ENCODE measurements around the gene SNX20.

The SNX20 gene

DNA sequence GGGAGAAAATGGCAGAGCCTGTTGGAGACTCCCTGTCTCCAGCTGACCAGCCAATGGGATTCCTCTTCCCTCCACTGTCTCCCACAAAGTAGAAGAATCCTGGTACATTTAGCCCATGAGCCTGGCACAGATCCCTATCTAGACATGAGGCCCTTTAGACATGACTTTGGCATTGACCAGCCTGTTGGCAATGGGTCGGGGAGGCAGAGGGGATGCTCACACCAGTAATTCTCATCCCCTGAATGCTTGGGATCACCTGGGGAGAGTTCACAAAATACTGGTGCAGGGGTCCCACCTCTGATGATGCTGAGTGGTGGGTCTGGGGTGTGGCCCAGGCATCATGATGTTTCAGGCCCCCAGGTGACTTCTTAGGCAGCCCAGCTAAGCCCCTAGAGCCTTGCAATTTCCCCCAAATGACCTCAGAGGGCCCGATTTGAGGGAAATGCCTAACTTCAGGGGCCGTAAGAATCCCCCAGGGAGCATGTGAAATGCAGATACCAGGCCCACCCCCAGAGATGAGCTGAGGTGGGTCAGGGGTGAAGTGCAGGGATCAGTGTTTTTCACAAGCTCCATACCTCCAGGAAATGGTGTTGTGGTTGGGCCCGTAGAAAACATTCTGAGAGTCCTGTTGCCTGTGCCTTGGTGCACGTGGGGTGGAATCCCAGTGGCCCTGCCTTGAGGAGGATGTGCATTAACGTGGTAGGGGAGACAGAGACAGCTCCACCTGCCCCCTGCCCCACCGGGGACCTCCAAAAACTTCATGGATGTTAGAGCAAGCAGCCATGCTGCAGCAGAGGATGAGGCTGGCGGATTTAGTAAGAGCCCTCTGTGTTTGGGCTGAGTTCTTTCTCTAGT is 42.1 kb downstream of the SNX20 start:
- DNase-seq (ENCODE audit: insufficient read length, low spot score) (no peak), FAIRE-seq (no peak)
- TF ChIP-seq, protein P1, sequence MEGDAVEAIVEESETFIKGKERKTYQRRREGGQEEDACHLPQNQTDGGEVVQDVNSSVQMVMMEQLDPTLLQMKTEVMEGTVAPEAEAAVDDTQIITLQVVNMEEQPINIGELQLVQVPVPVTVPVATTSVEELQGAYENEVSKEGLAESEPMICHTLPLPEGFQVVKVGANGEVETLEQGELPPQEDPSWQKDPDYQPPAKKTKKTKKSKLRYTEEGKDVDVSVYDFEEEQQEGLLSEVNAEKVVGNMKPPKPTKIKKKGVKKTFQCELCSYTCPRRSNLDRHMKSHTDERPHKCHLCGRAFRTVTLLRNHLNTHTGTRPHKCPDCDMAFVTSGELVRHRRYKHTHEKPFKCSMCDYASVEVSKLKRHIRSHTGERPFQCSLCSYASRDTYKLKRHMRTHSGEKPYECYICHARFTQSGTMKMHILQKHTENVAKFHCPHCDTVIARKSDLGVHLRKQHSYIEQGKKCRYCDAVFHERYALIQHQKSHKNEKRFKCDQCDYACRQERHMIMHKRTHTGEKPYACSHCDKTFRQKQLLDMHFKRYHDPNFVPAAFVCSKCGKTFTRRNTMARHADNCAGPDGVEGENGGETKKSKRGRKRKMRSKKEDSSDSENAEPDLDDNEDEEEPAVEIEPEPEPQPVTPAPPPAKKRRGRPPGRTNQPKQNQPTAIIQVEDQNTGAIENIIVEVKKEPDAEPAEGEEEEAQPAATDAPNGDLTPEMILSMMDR (IDR thresholded peaks at IDR 0.05; ENCODE audit: insufficient read depth, missing control alignments): no peak

DNA sequence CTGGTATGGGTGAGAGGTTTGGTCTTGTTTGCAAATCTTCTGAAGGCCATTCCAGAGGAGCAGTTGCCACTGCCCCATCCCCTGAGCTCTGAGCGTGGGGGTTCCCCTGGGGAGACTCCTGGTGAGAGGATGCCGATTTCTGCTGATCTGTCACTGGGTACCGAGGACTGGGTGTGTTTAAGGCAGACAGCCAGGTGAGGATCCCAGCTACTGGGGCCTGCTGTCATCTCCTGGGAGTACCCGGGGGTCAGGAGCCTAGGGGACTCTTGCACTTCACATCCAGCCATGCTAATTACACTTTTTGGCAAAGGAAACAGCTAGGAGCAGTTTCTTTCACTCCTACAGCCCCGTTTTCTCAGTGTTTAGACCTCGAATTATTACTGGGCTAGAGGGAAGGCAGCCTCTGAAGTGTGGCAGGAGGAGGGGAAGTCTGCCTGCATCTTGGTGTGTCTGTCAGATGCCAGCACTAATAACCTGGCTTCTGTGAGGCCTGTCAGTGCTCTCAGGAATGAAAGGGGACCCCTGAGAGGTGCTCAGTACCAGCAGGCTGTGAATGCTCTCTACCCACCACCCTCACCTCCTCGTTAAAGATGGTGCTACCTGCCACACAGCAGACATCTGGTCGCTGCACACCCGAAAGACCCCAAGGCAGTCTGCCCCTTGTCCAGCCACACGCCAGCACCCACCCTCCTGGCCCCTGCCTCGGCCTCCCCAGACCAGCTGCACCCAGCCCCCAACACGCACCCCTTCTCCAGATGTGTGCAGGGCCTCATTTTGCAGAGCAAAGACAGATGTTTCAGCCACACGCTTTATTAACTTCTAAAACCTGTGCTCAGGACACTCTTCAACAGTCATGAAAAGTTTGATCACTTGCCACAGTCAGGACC is 43.2 kb downstream of the SNX20 start:
- TF ChIP-seq, protein P1 (IDR thresholded peaks at IDR 0.05; ENCODE audit: insufficient read depth, missing control alignments): no peak
- no peak for DNase-seq (ENCODE audit: insufficient read length, low spot score)
- FAIRE-seq: no peak

DNA sequence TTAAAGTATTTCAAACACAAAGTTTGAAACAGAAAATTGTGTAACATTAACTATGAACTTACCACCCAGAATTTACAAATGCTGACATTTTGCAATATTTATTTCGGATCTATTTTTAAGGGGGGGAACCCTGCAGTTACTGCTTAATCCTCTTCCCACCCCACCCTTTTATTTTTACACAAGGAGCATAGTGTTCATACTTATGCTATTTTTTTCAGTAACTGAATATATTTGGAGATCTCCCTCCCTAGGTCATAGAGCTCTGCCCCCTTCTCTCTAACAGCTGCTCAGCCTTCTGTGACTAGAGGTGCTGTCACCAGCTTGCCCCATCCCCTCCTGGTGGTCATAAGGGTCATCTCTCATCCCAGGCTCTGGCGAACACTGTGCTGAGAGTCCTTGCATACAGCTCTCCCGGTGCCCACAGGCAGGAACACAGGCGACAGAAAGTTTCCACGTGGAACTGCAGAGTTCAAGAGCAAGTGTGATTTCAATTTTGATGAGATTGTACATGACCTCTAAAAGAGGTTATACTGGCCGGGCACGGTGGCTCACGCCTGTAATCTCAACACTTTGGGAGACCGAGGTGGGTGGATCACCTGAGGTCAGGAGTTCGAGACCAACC is 44.2 kb downstream of the SNX20 start:
- no peak for FAIRE-seq
- TF ChIP-seq, protein P1 (IDR thresholded peaks at IDR 0.05; ENCODE audit: insufficient read depth, missing control alignments): no peak
- no peak for DNase-seq (ENCODE audit: insufficient read length, low spot score)

DNA sequence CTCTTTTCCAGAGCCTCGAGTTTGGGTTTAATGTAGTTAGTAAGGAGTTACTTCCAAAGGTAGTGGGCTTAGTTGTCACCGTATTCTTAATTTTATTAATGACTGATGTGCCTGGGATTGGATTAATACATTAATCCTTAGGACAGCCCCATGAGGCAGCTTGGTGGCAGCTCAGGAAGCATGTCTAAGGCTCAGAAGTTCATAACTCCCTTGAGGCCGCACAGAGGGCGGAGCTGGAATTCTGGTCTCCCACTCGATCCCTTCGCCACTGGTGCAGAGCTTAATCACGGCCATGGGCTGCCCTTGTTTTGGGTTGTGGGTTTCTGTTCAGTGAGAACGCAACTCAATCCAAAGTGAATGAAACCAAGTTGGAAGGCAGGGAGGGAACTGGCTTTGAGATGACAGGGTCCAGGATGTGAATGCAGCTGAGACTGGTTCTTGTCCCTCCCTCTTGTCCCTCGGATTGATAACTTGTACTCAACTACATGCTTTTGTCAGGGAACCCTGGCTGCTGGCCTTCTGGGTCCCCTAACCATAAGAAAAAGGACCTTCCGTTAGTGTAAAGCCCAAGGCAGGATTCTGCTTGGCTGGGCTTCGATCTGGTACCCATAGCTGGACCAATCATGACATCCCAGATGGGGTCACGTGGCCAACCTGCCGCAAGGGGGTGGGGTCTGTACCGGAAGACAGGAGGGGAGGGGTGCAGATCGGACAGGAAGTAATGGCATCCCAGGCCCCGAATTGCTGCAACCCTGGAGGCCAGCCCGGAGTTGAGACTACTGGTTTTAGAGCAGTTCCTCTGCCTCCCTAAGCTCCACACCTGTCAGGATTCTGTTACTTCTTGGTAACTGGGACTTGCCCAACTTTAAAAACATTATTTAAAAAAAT is 45.4 kb downstream of the SNX20 start:
- FAIRE-seq (no peak), DNase-seq (ENCODE audit: insufficient read length, low spot score) (no peak)
- TF ChIP-seq, protein P1 (IDR thresholded peaks at IDR 0.05; ENCODE audit: insufficient read depth, missing control alignments): no peak

DNA sequence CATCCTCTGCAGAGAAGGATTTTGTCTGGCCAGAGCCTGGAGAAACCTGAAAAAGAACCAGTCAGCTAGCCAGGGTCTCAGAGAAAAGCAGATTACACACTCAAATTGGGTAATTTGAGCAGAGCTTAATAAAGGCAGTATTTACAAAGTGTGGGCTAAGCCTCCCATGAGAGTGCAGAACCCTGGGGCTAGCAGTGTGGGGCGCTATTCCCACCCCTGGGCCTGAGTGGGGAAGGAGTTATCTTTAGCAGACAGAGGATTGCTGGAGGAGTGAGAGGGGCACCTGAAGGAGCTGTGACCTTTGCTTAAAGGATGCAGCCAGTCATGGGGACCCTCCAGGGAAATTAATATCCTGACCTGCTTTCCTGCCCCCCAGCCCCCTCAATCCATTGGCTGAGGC is 46.2 kb downstream of the SNX20 start:
- no peak for DNase-seq (ENCODE audit: insufficient read length, low spot score)
- no peak for FAIRE-seq
- TF ChIP-seq, protein P1 (IDR thresholded peaks at IDR 0.05; ENCODE audit: insufficient read depth, missing control alignments): peak; percentile 40

DNA sequence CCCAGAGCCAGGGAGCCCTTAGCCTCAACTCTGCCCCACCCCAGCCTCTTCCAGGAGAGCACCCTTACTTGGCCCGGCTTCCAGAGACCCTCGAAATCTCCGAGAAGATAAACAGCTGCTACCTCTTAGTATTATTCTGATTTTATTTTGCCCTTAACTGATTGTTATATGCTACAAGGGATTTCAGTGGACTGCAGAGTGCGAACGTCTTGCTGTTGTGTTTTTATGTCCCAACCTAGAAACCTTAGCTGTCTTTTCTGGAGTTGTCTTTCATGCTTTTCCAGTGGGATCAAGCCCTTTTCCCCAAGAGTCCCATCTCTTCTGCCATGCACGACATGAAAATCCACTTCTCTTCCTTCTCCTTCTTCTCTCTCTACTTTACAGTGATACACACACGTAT is 47.0 kb downstream of the SNX20 start:
- FAIRE-seq: no peak
- TF ChIP-seq, protein P1 (IDR thresholded peaks at IDR 0.05; ENCODE audit: insufficient read depth, missing control alignments): no peak

More for the DNA sequence above, 47.0 kb downstream of the SNX20 start:
- DNase-seq (ENCODE audit: insufficient read length, low spot score): no peak
